Glomerular visceral epithelial cell (primary cell): ENCODE measurements around the gene TFPI.
"Not testable (repeated sequence)": the region's sequence is repeated elsewhere in the genome, so short reads cannot be mapped to it uniquely, and the experiment has no call there.

Source experiments
- DNase-seq: peaks from one replicate; pipeline ENCODE4 v3.0.0-alpha.2; 2016; ENCODE audit errors: extremely low spot score

The TFPI gene

DNA sequence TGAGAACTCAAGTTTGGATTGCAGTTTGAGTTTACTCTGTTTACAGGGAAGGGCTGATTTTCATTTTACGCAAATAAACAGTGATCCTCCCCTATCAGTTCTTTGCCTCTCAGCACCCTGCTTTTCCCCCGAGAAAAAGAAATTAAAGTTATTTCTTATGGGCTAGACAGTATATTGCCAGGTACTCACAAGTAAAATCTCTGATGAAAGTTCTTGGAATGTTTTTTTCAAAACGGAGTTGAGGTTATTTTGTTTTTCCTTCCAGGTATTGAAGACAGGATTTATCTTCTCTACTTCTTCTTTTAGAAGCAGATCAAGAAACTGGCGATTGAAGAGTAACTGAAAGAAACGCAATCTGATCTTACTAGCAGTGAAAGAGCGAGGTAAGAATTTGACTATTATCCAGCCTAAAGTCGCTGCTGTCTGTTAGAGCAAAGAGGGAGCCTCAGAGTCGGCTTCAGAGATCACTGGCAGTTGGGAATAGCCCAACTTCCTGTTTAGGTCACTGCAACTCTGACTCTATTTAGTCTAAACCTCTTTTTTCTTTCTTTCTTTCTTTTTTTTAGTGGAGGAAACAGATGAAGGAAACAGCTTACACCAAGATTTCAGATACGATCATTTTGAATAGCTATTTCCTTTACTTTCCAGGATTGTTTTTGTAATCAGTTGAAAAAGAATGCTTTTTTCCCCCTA is at the start of gene TFPI:
TSS of gene TFPI (minus strand) at position 425 of the 693 bp plus-strand sequence. CDS start 50,667 bp downstream, outside the sequence.
- peak; percentile 69 for DNase-seq

DNA sequence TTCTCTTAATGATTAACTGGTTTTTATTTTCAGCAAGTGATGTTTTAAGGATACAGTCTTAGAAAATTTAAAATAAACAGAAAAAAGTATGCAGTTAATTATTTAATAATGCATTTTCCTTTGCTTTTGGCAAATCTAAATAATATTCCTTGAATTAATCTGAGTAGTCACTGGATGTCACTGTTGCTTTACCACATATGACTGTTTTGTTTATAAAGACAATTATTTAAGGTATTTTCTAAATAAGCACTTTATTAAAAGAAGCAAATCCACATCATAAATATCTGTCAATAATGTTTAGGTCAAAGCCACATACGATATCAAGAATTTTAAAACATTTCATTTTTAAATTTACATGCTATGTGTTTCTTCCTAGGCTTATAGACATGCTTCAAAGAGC is 40.6 kb upstream of the TFPI start:
- DNase-seq = no peak

DNA sequence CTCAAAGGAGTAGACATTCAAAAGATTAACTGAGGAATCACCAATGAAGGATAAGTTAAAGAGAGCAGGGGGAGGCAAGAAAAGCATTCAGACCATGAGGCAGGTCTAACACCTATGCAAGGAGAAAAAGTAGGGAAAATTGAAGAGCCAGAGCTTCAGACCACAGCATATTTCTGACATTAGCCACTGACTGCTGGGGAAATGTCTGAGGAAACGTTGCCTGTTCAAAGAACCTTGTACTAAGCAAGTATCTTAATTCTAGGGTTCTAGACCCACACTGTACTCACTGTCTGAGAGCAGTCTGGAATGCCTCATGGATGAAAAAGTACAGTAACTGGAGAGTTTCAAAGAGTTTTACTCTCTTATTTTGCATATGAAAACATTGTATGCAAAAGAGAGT is 39.5 kb upstream of the TFPI start:
- peak; percentile 24 for DNase-seq

DNA sequence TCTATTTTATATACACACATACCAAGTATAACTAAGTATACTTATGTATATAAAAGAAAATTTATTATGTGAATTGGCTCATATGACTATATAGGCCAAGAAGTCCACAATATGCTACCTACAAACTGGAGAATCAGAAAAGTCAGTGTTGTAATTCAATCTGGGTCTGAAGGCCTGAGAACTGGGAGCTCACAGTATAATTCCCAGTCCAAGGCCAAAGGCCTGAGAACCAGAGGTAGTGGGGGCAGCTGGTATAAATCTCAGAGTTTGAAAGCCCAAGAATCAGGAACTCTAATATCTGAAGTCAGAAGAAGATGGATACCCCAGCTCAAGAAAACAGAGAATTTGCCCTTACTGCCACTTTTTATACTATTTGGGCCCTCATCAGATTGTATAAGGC is 38.9 kb upstream of the TFPI start:
- DNase-seq = no peak

GRCh38 chr2:187590175-187590574 is 35.9 kb upstream of the TFPI start:
- no peak for DNase-seq

DNA sequence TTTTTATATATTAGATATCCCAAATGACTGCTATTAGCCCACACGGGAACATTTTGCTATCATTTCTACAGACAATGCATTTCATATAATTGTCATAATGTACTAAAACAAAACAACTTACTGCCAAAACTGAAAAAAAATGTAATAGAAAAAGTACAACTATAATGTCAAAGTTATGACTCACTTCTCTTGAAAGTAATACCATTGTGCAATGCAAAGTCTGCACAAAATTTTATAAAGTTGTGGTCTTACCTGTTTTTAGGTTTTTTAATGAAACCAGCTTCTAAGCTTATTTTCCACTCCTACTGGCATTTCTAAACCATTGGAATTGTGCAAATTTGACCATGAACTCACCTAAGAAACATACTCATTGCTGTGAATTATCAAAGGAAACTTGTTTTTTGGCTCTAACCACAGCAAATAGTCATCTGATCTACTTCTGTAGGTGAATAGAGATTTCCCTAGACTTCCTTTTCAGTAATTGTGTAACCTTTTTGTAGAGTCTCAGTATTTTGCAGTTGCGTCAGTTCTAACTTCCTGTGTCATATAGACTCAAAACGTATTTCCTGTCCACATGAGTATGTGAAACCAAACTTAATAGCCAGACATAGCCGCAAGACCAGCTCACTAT is 31.9 kb upstream of the TFPI start:
- no peak for DNase-seq

GRCh38 chr2:187581125-187581896 is 27.1 kb upstream of the TFPI start:
- peak; percentile 60 for DNase-seq

DNA sequence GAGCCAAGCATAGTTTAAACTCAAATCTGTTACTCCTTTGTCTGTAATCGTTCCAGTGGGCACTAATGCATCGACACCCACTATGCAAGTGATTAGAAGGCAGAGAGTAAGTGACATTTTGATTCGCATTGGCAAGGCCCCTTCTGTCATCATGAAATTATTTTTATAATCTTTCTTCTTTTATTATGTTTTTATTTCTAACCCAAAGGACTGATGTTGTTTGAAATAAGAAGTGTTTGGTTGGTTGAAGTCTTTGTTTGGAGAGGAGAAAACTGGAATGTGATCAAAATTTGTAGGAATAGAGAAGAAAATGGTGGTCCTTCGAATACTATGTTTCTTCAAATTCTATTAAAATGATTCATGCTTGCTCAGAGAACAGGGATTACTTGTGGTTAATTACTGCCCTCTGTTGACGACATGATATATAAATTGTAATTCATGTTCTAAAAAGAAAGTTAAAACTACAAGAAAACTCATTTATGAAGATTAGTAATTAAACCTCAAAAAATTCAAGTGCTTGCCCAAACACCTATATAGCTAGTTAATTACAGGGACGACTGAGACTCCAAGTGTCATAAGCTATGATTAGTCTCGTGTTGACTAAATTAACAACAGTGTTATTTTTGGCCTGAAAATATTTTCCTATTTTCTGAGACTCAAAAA is 26.4 kb upstream of the TFPI start:
- DNase-seq = peak; percentile 68

DNA sequence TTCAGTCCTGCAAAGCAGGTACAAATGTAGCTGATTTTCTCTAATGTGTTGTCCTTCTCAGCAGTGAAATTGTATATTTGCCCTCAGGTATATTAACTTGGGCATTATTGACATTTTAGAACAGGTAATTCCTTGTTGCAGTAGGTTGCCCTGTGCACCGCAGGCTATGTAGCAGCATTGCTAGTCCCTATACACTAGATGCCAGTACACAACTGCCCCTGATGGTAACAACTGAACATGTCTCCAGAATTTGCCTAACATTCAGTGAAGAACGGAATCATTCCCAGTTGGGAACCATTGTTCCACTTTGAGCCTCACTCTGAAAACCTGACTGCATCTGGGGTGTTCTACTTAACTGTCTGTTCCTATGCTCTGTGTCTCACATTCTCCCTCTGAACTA is 23.1 kb upstream of the TFPI start:
- DNase-seq = no peak

GRCh38 chr2:187576906-187577305 is 22.7 kb upstream of the TFPI start:
- DNase-seq = no peak

GRCh38 chr2:187575751-187576067 is 21.5 kb upstream of the TFPI start:
- DNase-seq = no peak

DNA sequence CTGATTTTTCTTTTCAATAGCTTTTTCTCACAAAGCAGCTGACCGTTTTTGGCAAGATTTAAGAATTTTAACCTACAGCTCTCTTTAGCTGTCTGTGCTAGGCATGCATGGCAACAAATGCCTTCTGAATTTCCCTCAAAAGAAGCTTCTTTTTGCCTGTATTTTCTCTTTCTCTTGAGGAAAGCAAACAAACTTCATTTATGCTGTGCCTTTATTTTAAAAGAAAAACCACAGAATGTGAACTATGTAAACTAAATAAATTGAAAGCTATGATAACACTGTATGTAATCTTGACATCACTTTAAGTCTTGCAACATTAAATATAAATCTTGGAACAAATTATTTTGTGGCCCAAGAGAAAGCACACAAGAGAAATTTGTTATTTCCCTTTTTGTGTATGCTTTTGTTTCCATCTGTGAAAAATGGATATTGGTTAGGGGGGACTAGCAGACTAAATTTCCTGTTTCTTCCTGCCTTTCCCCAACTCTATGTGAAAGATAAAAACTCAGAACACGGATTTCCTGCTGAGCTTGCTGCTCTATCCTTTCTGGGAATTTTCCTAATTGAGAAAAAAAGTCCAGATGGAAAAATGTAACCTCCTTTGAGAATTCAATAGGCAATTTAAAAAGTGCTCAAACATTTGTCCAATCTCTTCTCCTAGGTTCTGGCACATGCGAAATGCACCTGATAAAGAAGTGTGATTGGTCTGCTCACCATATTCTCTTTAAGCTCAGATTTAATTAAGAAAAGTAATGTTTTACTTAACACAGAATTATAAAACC is 20.9 kb upstream of the TFPI start:
- DNase-seq = no peak

GRCh38 chr2:187573722-187574121 is 19.5 kb upstream of the TFPI start:
- DNase-seq = no peak

- DNase-seq = not testable (repeated sequence)
These were observed 17.8 kb upstream of the TFPI start for GRCh38 chr2:187571996-187572395.

GRCh38 chr2:187569571-187569970 is 15.3 kb upstream of the TFPI start:
- no peak for DNase-seq

- DNase-seq = no peak
These were observed 14.8 kb upstream of the TFPI start for GRCh38 chr2:187569042-187569441.

DNA sequence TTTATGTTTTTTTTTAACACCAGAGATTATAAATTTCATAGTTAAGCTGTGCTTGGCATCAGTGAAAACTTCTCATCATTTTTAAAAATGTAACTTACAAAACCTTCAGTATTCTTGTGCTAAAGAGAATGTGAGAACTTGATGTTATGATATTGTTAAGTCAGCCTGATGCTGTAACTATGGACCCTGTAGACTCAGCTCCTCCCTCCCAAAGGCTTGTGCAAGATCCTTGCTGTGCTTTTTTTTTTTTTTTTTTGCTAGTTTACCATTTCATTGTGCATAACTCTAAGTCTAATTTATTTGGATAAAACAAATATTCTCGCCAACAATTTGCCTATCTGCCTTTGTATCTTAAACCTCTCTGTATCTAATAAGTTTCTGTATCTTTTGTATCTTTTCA is 12.9 kb upstream of the TFPI start:
- no peak for DNase-seq

GRCh38 chr2:187566712-187567111 is 12.5 kb upstream of the TFPI start:
- DNase-seq = no peak

DNA sequence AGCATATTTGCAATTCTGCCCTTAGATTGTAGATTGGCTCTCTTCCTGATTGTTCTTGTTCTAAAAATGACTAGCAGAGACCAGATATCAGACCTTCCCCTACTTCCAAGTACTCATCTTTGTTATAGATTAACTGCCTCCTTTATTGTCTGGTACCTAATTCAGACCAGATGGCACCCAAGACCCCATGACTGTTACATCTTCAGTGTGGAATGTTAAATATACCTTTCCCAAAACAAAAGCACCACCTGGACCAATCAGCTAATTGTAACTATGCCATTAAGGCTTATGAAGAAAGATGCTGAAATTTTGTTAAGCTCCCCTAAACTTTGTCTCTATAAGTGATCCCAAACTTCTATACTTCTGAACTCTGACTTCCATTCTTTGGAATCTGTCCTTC is 12.0 kb upstream of the TFPI start:
- no peak for DNase-seq

DNA sequence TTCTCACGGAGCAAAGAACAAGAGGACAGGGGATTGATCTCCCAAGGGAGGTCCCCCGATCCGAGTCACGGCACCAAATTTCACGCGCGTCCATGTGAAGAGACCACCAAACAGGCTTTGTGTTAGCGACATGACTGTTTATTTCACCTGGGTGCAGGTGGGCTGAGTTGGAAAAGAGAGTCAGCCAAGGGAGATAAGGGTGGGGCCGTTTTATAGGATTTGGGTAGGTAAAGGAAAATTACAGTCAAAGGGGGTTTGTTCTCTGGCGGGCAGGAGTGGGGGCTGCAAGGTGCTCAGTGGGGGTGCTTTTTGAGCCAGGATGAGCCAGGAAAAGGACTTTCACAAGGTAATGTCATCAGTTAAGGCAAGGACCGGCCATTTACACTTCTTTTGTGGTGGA is 11.4 kb upstream of the TFPI start:
- not testable (repeated sequence) for DNase-seq

- not testable (repeated sequence) for DNase-seq
These were observed 2.3 kb upstream of the TFPI start for GRCh38 chr2:187556493-187556892.

- no peak for DNase-seq
These were observed 458 bp upstream of the TFPI start for GRCh38 chr2:187554704-187555082.
